ENCODE results near the gene WIZ.

WIZ gene

DNA sequence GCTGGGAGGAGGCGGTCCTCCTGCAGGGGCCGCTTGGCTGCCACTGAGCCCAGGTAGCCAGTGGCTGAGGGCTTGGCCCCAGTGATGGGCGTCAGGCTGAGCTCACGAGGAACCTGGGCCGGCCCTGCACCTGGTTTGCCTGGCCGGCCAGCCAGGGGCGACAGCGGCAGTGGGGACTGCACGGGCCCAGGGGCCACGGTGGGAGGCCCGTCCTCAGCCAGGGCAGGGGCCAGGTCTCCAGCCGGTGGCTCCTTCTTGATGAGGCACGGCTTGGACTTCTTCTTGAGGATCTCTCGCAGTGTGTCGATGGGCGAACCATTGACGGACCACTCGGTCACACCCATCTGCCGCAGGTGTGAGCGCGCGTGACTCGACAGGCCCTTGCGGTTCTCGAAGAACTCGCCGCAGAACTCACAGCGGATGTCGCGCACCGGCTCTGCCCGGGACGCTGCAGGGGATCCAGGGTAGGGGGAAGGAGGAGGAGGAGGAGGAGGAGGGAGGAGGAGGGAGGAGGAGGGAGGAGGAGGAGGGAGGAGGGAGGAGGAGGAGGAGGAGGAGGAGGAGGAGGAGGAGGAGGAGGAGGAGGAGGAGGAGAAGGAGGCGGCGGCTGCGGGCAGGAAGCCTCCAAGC lies 24.3 kb downstream of the WIZ start:
- Histone ChIP-seq H3K4me3 (ENCODE audit: low read depth, low read length) (no peak overlapping the region), H3K27ac (ENCODE audit: extremely low read depth, low read depth, low read length) (no peak overlapping the region), H3K9me3 (ENCODE audit: control insufficient read depth, insufficient read depth, low read depth, low read length) (no peaks in the 10 kb centered on the region), H3K4me1 (ENCODE audit: control insufficient read depth, insufficient read depth, low read length) (no peaks in the 10 kb centered on the region), H3K36me3 (ENCODE audit: control insufficient read depth in 2 of 2, insufficient read depth in 1 of 2, low read length in 2 of 2) (peaks cover 11 to 78% of the 10 kb centered on the region in 2 experiments)
- ChIA-PET CTCF (no interaction called here), POLR2A (no interaction called here)
- TF ChIP-seq, protein P1, sequence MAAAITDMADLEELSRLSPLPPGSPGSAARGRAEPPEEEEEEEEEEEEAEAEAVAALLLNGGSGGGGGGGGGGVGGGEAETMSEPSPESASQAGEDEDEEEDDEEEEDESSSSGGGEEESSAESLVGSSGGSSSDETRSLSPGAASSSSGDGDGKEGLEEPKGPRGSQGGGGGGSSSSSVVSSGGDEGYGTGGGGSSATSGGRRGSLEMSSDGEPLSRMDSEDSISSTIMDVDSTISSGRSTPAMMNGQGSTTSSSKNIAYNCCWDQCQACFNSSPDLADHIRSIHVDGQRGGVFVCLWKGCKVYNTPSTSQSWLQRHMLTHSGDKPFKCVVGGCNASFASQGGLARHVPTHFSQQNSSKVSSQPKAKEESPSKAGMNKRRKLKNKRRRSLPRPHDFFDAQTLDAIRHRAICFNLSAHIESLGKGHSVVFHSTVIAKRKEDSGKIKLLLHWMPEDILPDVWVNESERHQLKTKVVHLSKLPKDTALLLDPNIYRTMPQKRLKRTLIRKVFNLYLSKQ (tag by site-specific recombination; IDR thresholded peaks at IDR 0.05; ENCODE audit: borderline replicate concordance): no peak
- TF ChIP-seq ZFP41 (tag by site-specific recombination; IDR thresholded peaks at IDR 0.05; ENCODE audit: borderline replicate concordance) (no peak), ZNF629 (tag by site-specific recombination; IDR thresholded peaks at IDR 0.05) (no peak)
- TF ChIP-seq, protein P2, sequence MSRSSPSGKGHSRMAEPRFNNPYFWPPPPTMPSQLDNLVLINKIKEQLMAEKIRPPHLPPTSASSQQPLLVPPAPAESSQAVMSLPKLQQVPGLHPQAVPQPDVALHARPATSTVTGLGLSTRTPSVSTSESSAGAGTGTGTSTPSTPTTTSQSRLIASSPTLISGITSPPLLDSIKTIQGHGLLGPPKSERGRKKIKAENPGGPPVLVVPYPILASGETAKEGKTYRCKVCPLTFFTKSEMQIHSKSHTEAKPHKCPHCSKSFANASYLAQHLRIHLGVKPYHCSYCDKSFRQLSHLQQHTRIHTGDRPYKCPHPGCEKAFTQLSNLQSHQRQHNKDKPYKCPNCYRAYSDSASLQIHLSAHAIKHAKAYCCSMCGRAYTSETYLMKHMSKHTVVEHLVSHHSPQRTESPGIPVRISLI (tag by site-specific recombination; IDR thresholded peaks at IDR 0.05): no peak

DNA sequence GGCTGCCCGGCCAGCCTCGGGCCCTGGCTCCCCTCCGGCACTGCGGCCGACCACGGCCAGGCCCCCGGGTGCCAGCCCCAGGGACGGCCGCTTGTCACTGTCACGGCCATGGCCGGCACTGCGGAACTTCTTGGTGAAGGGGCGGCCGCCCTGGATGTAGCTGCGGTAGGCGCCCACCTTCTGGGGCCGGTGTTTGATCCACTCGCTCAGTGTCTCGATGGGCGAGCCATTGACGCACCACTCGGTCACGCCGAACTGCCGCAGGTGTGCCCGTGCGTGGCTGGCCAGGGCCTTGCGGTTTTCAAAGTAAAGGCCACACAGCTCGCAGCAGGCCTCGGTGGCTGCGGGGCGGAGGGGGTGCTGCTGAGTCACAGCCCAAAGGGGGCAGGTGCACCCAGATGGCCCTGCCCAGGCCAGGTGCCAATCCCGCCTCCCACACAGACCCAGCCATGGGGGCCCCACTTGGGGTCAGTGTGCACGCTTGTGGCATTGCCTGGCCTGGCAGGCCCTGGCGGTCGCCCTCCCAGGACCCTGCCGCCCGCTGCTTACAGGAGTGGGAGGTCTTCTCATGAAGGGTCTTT lies 25.0 kb downstream of the WIZ start:
- Histone ChIP-seq H3K27ac (ENCODE audit: extremely low read depth, low read depth, low read length) (no peak overlapping the region), H3K36me3 (ENCODE audit: control insufficient read depth in 2 of 2, insufficient read depth in 1 of 2, low read length in 2 of 2) (peaks cover 11 to 71% of the 10 kb centered on the region in 2 experiments), H3K9me3 (ENCODE audit: control insufficient read depth, insufficient read depth, low read depth, low read length) (no peaks in the 10 kb centered on the region), H3K4me3 (ENCODE audit: low read depth, low read length) (no peak overlapping the region), H3K4me1 (ENCODE audit: control insufficient read depth, insufficient read depth, low read length) (no peaks in the 10 kb centered on the region)
- ChIA-PET POLR2A (no interaction called here), CTCF (interaction anchor here (0.6 kb wide), 1 partner anchor 40 kb away, joined by 3 read pairs; the partner anchor contains the start of gene RASAL3)
- no peak for TF ChIP-seq ZNF510 (tag by site-specific recombination; IDR thresholded peaks at IDR 0.05; ENCODE audit: insufficient replicate concordance)
- TF ChIP-seq ZNF157 (tag by site-specific recombination; IDR thresholded peaks at IDR 0.05): no peak
- TF ChIP-seq ZNF776 (tag by site-specific recombination; IDR thresholded peaks at IDR 0.05; ENCODE audit: borderline replicate concordance): no peak
- no peak for TF ChIP-seq HOXA7 (CRISPR knock-in tag; IDR thresholded peaks at IDR 0.05; ENCODE audit: borderline replicate concordance)
- no peak for TF ChIP-seq MYNN (tag by site-specific recombination; IDR thresholded peaks at IDR 0.05; ENCODE audit: borderline replicate concordance)

DNA sequence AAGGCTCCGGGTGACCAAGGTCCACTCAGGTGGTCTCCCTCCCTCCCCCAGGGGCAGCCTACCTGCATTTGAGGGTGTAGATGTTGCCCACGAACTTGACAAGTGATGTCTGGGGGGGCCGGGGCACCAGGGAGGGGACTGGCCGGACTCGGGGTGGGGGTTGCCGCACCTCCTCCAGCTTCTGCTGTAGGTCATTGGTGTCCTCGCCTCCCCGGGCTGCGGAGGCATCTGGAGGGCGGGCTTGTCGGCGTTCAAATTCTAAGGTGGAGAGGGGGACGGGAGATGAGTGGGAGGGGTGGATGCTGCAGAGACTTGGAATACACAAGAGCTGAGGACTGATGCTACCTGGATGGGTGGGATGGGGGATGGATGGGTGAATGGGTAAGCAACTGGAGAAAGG lies 25.6 kb downstream of the WIZ start:
- CTCF ChIA-PET: interaction anchor here (0.6 kb wide), 1 partner anchor 40 kb away, joined by 3 read pairs; the partner anchor contains the start of gene RASAL3
- POLR2A ChIA-PET: no interaction called here
- H3K4me1 ChIP-seq (ENCODE audit: control insufficient read depth, insufficient read depth, low read length): peaks cover 3% of the 10 kb centered on the region; the same call in 1 of the 2 replicates
- H3K27ac ChIP-seq (ENCODE audit: extremely low read depth, low read depth, low read length): no peak overlapping the region
- H3K9me3 ChIP-seq (ENCODE audit: control insufficient read depth, insufficient read depth, low read depth, low read length): no peaks in the 10 kb centered on the region
- H3K36me3 ChIP-seq (ENCODE audit: control insufficient read depth in 2 of 2, insufficient read depth in 1 of 2, low read length in 2 of 2): peaks cover 11 to 68% of the 10 kb centered on the region in 2 experiments
- TF ChIP-seq ZBTB1 (tag by site-specific recombination; IDR thresholded peaks at IDR 0.05) (no peak), ZNF510 (tag by site-specific recombination; IDR thresholded peaks at IDR 0.05; ENCODE audit: insufficient replicate concordance) (no peak), HOXD13 (CRISPR knock-in tag; IDR thresholded peaks at IDR 0.05; ENCODE audit: borderline replicate concordance) (no peak), GLIS2 (tag by site-specific recombination; IDR thresholded peaks at IDR 0.05) (no peak), YY1 (tag by site-specific recombination; IDR thresholded peaks at IDR 0.05) (no peak), ZNF112 (tag by site-specific recombination; IDR thresholded peaks at IDR 0.05) (no peak), MZF1 (tag by site-specific recombination; IDR thresholded peaks at IDR 0.05; ENCODE audit: borderline replicate concordance) (no peak), ZNF792 (tag by site-specific recombination; IDR thresholded peaks at IDR 0.05) (no peak), ZNF394 (tag by site-specific recombination; IDR thresholded peaks at IDR 0.05; ENCODE audit: borderline replicate concordance) (no peak), ZNF2 (tag by site-specific recombination; IDR thresholded peaks at IDR 0.05) (no peak), ZNF555 (tag by site-specific recombination; conservative IDR thresholded peaks at IDR 0.05) (no peak)
- TF ChIP-seq, protein P3, sequence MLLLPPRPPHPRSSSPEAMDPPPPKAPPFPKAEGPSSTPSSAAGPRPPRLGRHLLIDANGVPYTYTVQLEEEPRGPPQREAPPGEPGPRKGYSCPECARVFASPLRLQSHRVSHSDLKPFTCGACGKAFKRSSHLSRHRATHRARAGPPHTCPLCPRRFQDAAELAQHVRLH (tag by site-specific recombination; IDR thresholded peaks at IDR 0.05): no peak
- TF ChIP-seq, protein P4, sequence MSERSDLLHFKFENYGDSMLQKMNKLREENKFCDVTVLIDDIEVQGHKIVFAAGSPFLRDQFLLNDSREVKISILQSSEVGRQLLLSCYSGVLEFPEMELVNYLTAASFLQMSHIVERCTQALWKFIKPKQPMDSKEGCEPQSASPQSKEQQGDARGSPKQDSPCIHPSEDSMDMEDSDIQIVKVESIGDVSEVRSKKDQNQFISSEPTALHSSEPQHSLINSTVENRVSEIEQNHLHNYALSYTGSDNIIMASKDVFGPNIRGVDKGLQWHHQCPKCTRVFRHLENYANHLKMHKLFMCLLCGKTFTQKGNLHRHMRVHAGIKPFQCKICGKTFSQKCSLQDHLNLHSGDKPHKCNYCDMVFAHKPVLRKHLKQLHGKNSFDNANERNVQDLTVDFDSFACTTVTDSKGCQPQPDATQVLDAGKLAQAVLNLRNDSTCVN (tag by site-specific recombination; optimal IDR thresholded peaks at IDR 0.05): no peak
- TF ChIP-seq, protein P5, sequence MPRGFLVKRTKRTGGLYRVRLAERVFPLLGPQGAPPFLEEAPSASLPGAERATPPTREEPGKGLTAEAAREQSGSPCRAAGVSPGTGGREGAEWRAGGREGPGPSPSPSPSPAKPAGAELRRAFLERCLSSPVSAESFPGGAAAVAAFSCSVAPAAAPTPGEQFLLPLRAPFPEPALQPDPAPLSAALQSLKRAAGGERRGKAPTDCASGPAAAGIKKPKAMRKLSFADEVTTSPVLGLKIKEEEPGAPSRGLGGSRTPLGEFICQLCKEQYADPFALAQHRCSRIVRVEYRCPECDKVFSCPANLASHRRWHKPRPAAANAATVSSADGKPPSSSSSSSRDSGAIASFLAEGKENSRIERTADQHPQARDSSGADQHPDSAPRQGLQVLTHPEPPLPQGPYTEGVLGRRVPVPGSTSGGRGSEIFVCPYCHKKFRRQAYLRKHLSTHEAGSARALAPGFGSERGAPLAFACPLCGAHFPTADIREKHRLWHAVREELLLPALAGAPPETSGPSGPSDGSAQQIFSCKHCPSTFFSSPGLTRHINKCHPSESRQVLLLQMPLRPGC (tag by site-specific recombination; IDR thresholded peaks at IDR 0.05): no peak
- TF ChIP-seq, protein P6, sequence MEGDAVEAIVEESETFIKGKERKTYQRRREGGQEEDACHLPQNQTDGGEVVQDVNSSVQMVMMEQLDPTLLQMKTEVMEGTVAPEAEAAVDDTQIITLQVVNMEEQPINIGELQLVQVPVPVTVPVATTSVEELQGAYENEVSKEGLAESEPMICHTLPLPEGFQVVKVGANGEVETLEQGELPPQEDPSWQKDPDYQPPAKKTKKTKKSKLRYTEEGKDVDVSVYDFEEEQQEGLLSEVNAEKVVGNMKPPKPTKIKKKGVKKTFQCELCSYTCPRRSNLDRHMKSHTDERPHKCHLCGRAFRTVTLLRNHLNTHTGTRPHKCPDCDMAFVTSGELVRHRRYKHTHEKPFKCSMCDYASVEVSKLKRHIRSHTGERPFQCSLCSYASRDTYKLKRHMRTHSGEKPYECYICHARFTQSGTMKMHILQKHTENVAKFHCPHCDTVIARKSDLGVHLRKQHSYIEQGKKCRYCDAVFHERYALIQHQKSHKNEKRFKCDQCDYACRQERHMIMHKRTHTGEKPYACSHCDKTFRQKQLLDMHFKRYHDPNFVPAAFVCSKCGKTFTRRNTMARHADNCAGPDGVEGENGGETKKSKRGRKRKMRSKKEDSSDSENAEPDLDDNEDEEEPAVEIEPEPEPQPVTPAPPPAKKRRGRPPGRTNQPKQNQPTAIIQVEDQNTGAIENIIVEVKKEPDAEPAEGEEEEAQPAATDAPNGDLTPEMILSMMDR (tag by site-specific recombination; IDR thresholded peaks at IDR 0.05): no peak
- H3K4me3 ChIP-seq (ENCODE audit: low read depth, low read length): no peak overlapping the region

Data from HEK293 (cell line).